NB4 (cell line): Measurements from ENCODE around the gene ANKRD12.

Experiments used
- DNase-seq: peaks from one replicate; pipeline ENCODE4 v3.0.0; 2010; ENCODE audit warnings: low read depth
- H3K4me3 ChIP-seq: one replicate; pipeline ENCODE4 v1.5.1; 2011; ENCODE audit warnings: mild to moderate bottlenecking, low read depth, low read length, moderate library complexity
- MYC ChIP-seq: IDR thresholded peaks from 2 replicates; pipeline ENCODE4 v1.6.1; 2011; ENCODE audit warnings: low read depth, low read length
- POLR2A ChIP-seq: IDR thresholded peaks from 2 replicates; pipeline ENCODE4 v1.6.1; 2011; ENCODE audit warnings: mild to moderate bottlenecking; ENCODE audit not compliant: insufficient read length; ENCODE audit errors: extremely low read depth
- TF ChIP-seq, protein P1 (sequence below): IDR thresholded peaks from one replicate; pipeline ENCODE4 v1.5.1; 2012; ENCODE audit warnings: low read depth, low read length
- TF ChIP-seq, protein P2 (sequence below): IDR thresholded peaks from 2 replicates; pipeline ENCODE4 v1.6.1; 2011; ENCODE audit warnings: low read depth, low read length

Gene ANKRD12

DNA sequence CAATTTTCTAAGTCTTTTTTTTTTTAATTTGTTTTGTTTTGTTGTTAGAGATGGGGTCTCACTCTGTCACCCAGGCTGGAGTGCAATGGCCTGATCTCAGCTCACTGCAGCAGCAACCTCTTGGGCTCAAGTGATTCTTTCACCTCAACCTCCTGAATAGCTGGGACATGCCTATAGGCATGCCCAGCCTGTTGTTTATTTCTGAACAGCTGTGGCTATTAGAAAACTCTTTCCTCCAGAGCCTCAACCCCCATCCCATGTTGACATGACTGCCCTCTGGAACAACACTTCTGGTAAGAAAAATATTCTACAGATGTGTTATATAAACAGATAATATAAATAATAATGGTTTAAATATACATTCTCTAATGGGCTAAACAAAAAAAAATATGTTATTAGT is 153.6 kb downstream of the ANKRD12 start:
- no peak for DNase-seq

DNA sequence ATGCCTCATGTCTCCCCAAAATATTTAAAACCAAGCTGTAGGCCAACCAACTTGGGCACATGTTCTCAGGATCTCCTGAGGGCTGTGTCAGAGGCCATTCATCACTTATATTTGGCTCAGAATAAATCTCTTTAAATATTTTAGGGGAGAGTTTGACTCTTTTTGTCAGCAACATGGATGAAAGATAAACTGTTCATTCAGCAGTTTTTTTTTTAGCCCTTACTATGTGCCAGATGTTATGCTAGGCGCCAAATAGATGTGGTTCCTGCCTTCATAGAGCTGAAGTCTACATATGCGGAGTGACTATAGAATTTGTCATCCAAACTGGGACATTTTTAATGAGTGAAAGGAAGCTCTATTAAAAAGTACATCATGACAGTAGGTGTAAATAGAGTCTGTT is 155.5 kb downstream of the ANKRD12 start:
- TF ChIP-seq, protein P1, sequence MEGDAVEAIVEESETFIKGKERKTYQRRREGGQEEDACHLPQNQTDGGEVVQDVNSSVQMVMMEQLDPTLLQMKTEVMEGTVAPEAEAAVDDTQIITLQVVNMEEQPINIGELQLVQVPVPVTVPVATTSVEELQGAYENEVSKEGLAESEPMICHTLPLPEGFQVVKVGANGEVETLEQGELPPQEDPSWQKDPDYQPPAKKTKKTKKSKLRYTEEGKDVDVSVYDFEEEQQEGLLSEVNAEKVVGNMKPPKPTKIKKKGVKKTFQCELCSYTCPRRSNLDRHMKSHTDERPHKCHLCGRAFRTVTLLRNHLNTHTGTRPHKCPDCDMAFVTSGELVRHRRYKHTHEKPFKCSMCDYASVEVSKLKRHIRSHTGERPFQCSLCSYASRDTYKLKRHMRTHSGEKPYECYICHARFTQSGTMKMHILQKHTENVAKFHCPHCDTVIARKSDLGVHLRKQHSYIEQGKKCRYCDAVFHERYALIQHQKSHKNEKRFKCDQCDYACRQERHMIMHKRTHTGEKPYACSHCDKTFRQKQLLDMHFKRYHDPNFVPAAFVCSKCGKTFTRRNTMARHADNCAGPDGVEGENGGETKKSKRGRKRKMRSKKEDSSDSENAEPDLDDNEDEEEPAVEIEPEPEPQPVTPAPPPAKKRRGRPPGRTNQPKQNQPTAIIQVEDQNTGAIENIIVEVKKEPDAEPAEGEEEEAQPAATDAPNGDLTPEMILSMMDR = no peak
- TF ChIP-seq MYC (no peak), POLR2A (no peak)
- TF ChIP-seq, protein P2, sequence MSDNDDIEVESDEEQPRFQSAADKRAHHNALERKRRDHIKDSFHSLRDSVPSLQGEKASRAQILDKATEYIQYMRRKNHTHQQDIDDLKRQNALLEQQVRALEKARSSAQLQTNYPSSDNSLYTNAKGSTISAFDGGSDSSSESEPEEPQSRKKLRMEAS = no peak

More for the DNA sequence above, 153.6 kb downstream of the ANKRD12 start:
- TF ChIP-seq, protein P1 = no peak
- TF ChIP-seq, protein P2 = no peak
- H3K4me3 ChIP-seq = no peak overlapping the region

DNA sequence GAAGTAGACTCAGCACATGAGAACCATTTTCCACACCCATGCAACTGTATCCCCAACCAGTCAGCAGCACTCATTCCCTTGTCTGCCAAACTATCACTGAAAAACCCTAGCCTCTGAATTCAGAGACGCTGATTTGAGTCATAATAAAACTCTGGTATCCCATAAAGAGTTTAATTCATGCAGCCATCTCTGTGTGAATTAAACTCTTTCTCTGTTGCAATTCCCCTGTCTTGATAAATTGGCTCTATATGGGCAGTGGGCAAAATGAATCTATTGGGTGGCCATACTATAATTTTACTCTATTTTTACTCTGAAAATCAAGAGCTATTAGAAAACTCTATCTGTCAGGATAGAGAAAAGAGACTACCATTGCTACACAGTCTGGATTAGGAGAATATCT is 157.4 kb downstream of the ANKRD12 start:
- no peak for DNase-seq
- no peak for TF ChIP-seq MYC
- TF ChIP-seq, protein P1 = no peak
- TF ChIP-seq POLR2A = no peak
- TF ChIP-seq, protein P2 = no peak
- no peak overlapping the region for H3K4me3 ChIP-seq

More for the DNA sequence above, 155.5 kb downstream of the ANKRD12 start:
- H3K4me3 ChIP-seq = no peak overlapping the region
- DNase-seq = no peak

DNA sequence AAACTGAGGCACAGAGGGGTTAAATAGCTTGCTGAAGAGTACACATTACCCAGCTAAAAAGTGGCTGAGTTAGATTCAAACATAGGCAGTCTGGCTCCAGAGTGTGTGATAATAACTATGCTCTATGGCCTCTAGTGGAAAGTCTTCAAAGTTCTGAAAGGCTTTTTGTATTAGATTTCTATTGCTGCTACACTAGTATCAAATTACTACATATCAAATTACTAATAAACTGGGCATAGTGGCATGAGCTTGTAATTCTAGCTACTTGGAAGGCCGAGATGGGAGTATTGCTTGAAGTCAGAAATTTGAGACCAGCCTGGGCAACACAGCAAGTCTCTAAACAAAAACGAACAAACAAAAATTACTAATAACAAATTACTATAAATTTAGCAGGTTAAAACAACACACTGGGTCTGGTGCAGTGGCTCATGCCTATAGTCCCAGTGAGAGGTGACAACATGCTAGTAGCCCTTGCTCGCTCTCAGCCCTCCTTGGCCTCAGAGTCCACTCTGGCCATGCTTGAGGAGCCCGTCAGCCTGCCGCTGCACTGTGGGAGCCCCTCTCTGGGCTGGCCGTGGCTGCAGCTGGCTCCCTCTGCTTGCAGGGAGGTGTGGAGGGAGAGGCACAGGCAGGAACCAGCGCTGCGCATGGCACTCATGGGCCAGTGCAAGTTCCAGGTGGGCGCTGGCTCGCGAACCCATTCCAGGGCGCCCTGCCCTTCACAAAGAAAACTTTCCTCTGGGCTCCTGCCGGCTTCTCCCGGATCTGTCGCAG is 159.8 kb downstream of the ANKRD12 start:
- no peak overlapping the region for H3K4me3 ChIP-seq
- no peak for TF ChIP-seq POLR2A
- TF ChIP-seq MYC = no peak
- TF ChIP-seq, protein P2 = no peak
- TF ChIP-seq, protein P1 = no peak
- no peak for DNase-seq

DNA sequence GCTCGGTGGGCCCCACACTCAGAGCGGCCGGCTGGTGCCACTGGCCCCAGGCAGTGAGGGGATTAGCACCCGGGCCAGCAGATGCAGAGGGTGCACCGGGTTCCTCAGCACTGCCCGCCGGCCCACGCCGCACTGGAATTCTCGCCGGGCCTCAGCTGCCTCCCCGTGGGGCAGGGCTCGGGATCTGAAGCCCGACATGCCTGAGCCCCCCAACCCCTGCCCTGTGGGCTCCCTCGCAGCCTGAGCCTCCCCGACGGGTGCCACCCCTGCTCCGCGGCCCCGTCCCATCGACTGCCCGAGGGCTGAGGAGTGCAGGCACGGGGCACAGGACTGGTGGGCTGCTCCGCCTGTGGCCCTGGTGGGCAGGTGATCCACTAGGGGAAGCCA is 160.4 kb downstream of the ANKRD12 start:
- TF ChIP-seq POLR2A = no peak
- TF ChIP-seq, protein P2 = no peak
- no peak overlapping the region for H3K4me3 ChIP-seq
- DNase-seq = no peak

DNA sequence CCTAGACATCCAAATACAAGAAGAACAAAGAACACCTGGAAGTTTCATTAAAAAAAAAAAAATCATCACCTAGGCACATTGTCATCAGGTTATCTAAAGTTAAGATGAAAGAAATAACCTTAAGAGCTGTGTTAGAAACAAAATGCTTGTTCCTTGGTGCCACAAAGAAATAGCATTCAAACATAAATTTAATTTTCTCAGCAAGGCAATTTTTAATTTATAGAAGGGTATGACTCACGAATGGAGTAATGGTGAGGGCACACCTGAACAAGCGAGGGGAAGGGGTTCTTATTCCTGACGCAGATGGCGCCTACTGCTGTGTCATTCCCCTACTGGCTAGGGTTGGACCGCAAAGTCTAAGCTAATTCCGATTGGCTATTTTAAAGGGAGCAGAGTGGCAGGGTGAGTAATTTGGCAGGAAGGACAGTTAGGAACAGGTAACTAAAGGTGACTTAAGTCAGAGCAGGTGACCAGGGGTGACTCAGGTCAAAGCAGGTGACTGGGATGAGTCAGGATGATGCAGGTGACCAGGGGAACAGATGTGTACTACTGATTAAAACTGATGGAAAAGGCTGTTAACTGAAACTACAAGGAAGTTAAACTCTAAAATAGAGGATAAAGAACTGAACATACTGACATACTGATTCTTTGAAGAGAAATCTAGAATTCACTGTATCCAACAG is 167.9 kb downstream of the ANKRD12 start:
- TF ChIP-seq, protein P2 = no peak
- no peak for TF ChIP-seq POLR2A
- TF ChIP-seq MYC = no peak
- TF ChIP-seq, protein P1 = no peak
- H3K4me3 ChIP-seq = no peak overlapping the region
- no peak for DNase-seq
